ENCODE results near the gene PEX19.

GRCh38 chr1:160309571-160309970 lies 24.6 kb upstream of the PEX19 start:
- TF ChIP-seq CTCF (IDR thresholded peaks at IDR 0.05) (no peak), POLR2A (IDR thresholded peaks at IDR 0.05) (no peak), POLR2AphosphoS5 (IDR thresholded peaks at IDR 0.05) (no peak), EP300 (IDR thresholded peaks at IDR 0.05) (no peak)
